Brain microvascular endothelial cell (primary cell): ENCODE data around the gene CEP97.
A peak's percentile ranks its signal among the peaks of the same experiment; 100 is the strongest.
"Not testable (repeated sequence)": the region's sequence is repeated elsewhere in the genome, so short reads cannot be mapped to it uniquely, and the experiment has no call there.

Experiments
- DNase-seq: peaks from one replicate; pipeline ENCODE4 v3.0.0-alpha.2; 2020
- H3K27ac ChIP-seq: fragments of 250-450 bp; sonication (Bioruptor Pico); 2 replicates; pipeline ENCODE4 v1.5.1; 2020; ENCODE audit warnings: mild to moderate bottlenecking, moderate library complexity
- H3K27me3 ChIP-seq: fragments of 250-450 bp; sonication (Bioruptor Pico); replicated peaks from 2 replicates; pipeline ENCODE4 v1.5.1; 2020; ENCODE audit warnings: mild to moderate bottlenecking
- H3K36me3 ChIP-seq: fragments of 250-450 bp; sonication (Bioruptor Pico); replicated peaks from 2 replicates; pipeline ENCODE4 v1.5.1; 2020; ENCODE audit warnings: mild to moderate bottlenecking
- H3K4me3 ChIP-seq: 2 replicates; pipeline ENCODE4 v1.5.1; 2011; ENCODE audit warnings: low read depth, mild to moderate bottlenecking, control low read depth, low read length, moderate library complexity
- CTCF ChIP-seq: IDR thresholded peaks from 2 replicates; pipeline ENCODE4 v1.5.1; 2011; ENCODE audit warnings: low read depth, mild to moderate bottlenecking, moderate library complexity, low read length, control low read depth, inconsistent platforms; ENCODE audit errors: missing control alignments
- in situ Hi-C: cut with HindIII; loops from 2 replicates; pipeline ENCODE4 v1.10.0; 2017; ENCODE audit warnings: low sequenced_read_pairs, low pct_ligation_motif_present

Gene CEP97

GRCh38 chr3:101725194-101725889, 928 bp downstream of the CEP97 start:
- Histone ChIP-seq H3K27me3 (no peaks in the 10 kb centered on the region), H3K4me3 (peak overlapping the region; percentile 94), H3K27ac (peak overlapping the region; percentile 67), H3K36me3 (peaks cover 6% of the 10 kb centered on the region)
- TF ChIP-seq CTCF, result no peak
- in situ Hi-C loops, result no loop called here
- no peak for DNase-seq

DNA sequence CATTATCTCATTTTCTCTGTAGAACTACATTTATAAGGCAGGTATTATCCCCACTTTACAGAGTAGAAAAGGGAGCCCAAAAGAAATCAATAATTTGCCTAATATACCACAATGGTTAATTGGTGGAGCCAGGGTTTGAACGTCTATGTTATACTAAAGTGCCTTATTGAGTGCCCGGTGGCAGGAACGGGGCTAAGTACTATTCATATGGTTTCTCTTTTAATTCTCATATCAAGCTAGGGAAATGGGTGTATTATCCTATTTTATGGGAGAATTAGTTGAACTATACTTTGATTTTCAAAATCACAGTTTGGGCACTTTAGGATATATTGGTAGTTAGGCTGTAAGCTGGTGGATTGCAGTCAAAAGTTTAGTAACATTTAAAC, 1.5 kb downstream of the CEP97 start:
- Histone ChIP-seq H3K36me3 (peaks cover 6% of the 10 kb centered on the region), H3K4me3 (peak overlapping the region; percentile 94), H3K27me3 (no peaks in the 10 kb centered on the region), H3K27ac (no peak overlapping the region)
- no peak for TF ChIP-seq CTCF
- no peak for DNase-seq
- in situ Hi-C loops, result no loop called here

GRCh38 chr3:101729586-101729985, 5.2 kb downstream of the CEP97 start:
- TF ChIP-seq CTCF, result no peak
- no peaks in the 10 kb centered on the region for H3K27me3 ChIP-seq
- in situ Hi-C loops, result no loop called here
- DNase-seq, result no peak
- H3K27ac ChIP-seq, result no peak overlapping the region
- no peak overlapping the region for H3K4me3 ChIP-seq
- peaks cover 28% of the 10 kb centered on the region for H3K36me3 ChIP-seq

DNA sequence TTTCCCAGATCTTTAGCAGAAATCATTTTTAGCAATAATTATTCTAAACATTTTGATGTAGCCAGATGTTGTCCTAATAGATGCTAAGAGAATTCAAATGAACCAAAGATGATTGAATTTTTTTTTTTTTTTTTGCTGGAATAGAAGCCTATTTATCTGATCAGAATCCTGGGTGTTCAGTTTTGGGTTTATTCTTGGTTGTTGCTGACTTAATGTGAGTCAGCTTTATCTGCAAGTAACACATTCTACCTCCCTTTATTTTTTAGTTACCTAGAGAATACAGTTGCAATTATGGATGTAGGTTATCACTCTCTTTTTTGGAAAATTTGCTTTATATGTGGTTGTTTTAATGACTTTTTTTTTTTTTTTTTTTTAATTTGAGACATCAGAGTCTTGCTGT, 6.4 kb downstream of the CEP97 start:
- Histone ChIP-seq H3K27ac (no peak overlapping the region), H3K36me3 (peaks cover 30% of the 10 kb centered on the region), H3K4me3 (no peak overlapping the region), H3K27me3 (no peaks in the 10 kb centered on the region)
- no peak for DNase-seq
- TF ChIP-seq CTCF, result no peak
- in situ Hi-C loops, result no loop called here

DNA sequence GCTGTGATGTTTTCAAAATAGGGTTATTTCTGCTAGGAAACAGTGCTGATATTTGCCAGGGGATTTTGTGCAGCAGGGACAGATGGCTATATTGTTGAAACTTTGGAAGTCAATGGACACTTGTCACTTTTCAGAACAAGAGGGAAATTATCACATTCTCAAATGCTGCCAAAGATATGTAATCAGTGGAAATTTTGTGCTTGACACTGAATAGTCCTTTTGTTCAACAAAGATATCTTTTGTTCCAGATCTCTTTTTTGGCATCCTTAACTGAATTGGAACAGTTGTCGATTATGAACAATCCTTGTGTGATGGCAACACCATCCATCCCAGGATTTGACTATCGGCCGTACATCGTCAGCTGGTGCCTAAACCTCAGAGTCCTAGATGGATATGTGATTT, 7.8 kb downstream of the CEP97 start:
- in situ Hi-C loops, result no loop called here
- no peaks in the 10 kb centered on the region for H3K27me3 ChIP-seq
- no peak for TF ChIP-seq CTCF
- H3K4me3 ChIP-seq, result no peak overlapping the region
- DNase-seq, result no peak
- no peak overlapping the region for H3K27ac ChIP-seq
- peaks cover 35% of the 10 kb centered on the region for H3K36me3 ChIP-seq

GRCh38 chr3:101735833-101736232, 11.4 kb downstream of the CEP97 start:
- no peak for TF ChIP-seq CTCF
- no peak overlapping the region for H3K27ac ChIP-seq
- no peak for DNase-seq
- in situ Hi-C loops, result no loop called here
- H3K27me3 ChIP-seq, result no peaks in the 10 kb centered on the region
- H3K4me3 ChIP-seq, result no peak overlapping the region
- H3K36me3 ChIP-seq, result peaks cover 29% of the 10 kb centered on the region

GRCh38 chr3:101741914-101742313, 17.5 kb downstream of the CEP97 start:
- in situ Hi-C loops, H3K27ac ChIP-seq, H3K27me3 ChIP-seq, H3K4me3 ChIP-seq, DNase-seq, H3K36me3 ChIP-seq: not testable (repeated sequence)
